GM21723 (cell line): Measurements from ENCODE around the gene EIF4E.

ENCODE experiments used
- ATAC-seq: cut with Tn5 transposase; IDR thresholded peaks from one replicate; pipeline ENCODE4 v1.9.1; 2021; ENCODE audit warnings: mild to moderate bottlenecking, moderate library complexity; ENCODE audit not compliant: unreplicated experiment

Gene EIF4E, protein sequence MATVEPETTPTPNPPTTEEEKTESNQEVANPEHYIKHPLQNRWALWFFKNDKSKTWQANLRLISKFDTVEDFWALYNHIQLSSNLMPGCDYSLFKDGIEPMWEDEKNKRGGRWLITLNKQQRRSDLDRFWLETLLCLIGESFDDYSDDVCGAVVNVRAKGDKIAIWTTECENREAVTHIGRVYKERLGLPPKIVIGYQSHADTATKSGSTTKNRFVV

DNA sequence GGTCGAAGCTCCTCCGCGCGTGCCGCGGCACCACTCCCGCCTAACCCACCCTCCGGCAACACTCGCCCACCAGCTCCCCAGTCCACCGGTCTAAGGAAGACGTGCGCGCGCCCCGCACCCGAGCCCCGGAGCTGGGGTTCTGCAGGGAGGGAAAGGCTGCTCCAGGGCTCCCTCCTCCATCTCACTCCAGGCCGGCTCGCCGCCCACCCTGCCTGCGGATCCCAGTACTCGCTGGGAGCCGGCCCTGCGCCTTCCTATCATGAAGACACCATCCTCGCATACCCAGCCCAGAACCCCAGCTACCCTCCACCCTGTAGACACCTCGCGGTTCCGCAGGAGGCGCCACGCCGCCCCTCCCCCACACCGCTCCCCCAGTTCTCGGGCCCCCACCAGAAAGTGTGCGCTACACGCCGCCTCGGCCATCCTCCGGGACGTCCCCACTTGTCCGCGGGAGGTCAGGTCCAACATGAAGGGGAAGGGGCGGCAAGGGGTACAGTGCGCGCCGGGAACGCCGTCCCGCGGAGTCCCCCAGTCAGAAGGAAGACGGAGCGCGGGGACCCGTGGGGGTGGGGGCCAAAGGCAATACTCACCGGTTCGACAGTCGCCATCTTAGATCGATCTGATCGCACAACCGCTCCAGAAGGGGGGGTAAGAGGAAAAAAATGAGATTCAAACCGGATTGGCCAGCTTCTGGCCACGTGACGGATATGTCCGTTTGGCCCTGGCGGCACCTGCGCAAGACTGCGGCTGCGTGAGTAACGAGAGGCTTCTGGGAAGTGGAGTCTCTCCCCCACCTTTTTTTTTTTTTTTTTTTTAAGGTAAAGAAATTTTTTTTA is at the start of gene EIF4E:
Gene EIF4E, minus strand, starts transcription at position 629 of the 836 bp plus-strand sequence. Its CDS starts 21 bp downstream, at position 608.
- peak; percentile 69 for ATAC-seq

DNA sequence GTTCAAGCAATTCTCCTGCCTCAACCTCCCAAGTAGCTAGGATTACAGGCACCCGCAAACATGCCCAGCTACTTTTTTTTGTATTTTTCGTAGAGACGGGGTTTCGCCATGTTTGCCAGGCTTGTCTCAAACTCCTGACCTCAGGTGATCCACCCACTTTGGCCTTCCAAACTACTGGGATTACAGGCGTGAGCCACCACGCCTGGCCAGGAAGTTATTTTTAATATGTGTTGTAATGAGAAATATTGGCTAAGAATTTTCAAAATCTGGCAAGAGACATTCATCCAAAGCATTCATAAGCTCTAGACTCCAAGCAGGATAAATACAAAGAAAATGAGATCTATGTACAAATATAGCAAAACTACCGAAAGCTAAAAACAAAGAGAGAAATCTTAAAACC is 48.6 kb upstream of the EIF4E start:
- no peak for ATAC-seq

DNA sequence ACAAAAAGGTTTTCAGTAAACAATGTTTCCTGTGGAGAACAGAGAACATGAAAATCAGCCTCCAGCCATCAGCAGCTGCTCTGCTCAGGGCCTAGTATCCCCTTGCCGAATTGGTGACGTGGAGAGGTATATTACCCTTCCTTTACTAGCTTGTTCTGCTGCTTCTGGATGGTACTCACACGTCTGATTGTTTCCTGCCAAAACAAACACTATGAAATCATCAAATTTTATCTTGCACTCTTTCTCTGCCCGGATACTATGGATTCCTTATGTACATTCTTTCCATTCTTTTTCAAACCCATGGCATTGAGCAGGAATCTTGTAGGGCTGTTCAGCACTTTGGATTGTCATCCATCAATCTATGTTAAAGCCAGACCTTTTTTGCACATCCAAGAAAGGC is 47.8 kb upstream of the EIF4E start:
- no peak for ATAC-seq

DNA sequence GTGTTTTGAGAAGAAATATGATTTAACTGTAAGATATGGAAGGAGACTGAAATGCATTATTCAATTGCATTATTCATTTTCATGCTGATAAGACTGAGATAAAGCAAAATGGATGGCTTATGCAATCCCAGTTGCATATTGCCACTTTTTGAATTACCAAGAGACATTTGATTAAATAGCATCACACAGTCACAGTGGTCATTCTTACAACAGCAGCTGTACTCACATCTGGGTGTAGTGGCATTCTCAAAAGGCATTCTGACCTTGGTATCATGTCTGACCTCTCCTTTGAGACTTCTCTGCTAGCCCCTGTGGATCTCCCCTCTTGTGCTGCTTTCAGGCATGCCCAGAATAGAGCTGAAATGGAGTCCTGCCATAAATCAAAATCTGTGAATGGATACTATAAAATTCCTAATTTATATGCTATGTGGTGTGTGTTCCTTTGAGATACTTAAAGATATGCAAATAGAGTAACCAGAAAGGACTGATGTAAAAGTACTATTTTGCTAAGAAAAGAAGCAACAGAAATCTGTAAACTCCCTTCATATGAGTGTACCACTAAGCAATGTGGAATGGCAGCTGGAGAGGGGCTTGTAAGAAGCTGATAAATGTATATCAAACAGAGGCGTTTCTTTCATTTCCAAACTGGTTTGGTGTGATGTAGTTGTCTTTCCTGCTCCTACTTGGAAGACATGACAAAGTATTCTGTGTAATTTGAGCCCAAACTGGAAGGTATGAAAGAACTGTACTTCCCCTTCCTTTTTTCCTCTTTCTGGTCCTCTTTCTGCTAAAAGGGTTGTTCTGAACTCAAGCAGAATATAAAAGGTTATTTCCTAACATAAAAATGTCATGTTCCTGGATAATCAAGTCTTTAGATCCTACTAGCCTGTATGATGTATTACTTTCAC is 41.2 kb upstream of the EIF4E start:
- no peak for ATAC-seq

DNA sequence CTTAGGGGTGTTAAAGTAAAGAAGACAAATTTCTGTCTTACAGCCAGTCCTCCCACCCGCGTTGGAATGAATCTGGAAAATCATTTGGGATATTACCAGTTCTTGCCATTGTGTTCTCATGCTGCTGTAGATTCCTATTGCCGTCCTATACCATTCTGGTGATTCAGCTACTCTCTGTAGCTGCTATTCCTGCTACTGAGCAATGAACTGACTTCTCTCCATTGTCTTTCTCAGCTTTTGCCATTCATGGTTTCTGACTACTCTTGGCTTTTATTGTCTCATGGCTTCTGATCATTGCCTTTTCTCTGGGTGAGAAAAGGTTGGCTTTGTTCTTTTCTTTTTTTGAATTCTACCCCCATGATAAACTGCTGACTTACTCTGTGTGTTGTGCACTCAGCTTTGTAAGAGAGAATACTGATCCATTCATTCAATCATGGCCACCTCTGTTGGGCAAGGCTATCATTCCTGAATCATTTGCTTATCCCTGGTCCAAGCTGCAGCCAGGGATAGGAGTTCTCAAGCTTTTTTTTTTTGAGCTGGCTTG is 38.9 kb upstream of the EIF4E start:
- no peak for ATAC-seq

DNA sequence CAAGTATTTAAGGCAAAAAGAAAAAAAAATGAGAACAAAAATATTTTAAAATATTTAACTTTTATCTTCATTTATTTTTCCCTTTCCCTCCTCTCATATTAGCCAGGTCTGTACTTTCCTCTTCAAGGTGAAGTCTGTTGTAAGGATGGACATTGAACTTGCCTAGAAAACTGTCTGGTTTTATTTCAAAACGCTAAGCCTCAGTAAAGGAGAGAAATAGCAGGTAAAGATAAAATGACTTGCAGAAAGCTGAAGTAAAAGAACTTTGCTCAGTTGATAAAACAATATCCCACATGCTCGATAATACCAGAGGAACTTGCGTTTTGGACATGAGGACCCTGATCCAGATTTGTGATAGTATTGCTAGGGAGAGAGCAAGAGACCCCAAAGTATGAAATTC is 38.0 kb upstream of the EIF4E start:
- no peak for ATAC-seq

DNA sequence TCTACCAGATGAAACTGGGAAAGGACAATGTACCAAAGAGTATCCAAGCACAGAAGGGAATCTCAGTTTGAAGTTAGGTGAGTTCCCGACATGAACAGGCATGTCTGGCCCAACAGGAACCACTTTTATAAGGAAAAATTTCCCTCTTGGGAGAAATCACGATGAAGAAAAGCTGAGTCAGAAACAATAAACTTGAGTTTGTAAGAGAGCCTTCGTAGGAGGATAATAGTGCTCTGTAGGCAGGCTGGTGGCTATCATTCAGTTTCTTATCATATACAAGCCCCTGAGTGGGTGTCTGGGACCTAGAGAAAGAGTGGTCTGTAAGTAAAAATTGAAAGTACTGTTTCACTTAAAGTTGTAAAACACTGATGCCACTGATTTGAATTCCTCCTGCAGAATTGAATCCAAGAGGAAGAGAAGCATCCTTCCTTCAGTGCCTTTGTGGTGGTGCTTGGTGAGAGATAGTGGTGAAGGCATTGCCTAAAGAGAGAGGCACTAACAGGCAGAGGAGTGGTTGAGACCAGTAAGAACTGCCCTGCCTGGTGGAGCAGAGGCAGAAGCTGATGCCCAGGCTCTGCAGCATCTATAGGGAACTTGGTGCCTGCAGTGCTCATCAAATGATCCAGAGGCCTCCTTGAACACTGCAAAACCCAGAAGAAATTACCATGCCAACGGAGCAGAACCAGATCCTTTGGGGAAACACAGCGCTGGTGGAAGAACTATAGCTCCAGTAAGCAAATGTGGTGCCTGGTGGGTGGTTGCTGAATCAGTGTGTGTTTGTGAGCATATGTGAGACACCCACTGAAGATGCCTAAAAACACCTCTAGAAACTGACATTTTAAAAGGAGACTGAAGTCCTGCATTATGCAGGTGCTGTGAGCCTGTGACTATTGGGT is 34.9 kb upstream of the EIF4E start:
- ATAC-seq = no peak

DNA sequence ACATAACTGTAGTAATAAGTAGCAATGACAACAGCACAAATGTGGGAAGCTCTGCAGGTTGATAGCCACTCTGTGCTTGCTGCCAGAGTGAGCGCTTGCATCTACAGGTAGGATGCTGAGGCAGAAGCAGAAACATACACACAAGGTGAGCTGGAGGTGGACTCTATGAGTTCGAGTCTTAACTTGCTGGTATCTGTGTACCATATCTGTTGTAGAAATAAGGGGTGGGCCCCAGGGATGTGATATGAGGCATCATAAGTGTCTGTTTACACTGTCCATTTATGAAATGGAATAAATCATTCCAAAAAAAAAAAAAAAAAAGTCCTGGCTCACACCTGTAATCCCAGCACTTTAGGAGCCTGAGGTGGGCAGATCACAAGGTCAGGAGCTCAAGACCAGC is 32.8 kb upstream of the EIF4E start:
- no peak for ATAC-seq

DNA sequence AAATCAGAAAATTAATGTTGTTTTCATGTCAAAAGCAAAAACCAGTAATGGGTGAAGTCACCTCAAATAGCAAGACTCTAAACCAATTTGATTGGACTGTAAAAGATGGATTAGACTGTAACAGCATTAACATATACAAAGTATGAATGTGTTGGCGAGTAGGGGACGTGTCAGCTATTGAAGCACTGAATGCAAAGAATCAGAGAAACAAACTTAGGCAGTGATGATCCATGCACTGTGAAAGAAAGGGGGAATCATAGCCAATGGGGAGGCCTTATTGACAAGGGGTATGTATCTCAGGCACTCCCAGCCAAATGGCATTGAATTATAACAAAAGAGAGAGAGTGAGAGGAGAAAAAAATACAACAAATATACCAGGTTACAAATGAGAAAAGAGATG is 30.5 kb upstream of the EIF4E start:
- no peak for ATAC-seq

DNA sequence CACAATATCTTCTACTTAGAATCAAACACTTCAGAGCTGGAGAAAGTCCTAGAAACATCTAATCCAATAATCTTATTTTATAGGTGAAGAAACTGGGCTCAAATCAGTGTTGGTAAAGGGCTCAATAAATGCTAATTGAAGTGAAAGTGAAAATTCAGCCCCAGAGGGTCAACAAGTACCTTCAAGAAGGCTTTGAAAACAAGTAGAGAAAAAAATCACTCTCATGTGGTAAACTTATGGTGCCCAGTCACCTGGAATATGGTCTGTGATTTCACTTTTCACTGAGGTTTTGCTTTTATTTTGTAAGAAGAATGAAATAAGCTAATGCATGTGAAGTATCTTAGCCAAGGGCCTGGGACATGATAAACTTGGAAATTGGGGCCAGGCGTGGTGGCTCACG is 29.1 kb upstream of the EIF4E start:
- no peak for ATAC-seq

DNA sequence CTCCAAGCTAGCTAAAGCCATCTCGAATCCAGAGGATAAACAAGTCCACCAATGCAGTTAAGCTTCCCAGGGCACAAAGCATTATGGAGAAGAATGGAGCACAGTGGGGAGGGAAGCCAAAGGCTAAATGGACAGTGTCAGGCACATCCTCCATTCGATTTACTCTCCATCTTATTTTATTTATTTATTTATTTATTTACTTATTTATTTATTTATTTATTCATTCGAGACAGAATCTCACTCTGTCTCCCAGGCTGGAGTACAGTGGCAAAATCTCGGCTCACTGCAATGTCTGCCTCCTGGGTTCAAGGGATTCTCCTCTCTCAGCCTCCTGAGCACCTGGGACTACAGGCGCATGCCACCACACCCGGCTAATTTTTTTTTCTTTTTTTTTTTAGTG is 26.3 kb upstream of the EIF4E start:
- ATAC-seq = no peak

DNA sequence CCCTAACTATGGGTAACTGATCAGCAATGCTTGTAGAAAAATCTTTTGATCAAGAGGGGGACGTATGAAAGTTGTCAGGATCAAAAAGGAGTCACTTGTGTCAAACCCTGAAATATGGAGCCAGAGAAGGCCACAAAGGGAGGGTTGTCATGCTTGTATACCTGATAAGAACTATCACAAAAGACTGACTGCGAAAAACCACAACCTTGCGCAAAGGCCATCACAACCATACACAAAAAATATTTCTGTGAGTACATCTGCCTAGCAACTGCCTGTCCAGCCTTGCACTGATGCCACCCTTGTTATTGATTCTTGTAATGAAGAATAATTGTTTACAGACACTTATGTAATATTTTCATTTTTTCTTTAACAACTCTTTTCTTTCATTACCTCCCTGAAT is 22.8 kb upstream of the EIF4E start:
- ATAC-seq = no peak

DNA sequence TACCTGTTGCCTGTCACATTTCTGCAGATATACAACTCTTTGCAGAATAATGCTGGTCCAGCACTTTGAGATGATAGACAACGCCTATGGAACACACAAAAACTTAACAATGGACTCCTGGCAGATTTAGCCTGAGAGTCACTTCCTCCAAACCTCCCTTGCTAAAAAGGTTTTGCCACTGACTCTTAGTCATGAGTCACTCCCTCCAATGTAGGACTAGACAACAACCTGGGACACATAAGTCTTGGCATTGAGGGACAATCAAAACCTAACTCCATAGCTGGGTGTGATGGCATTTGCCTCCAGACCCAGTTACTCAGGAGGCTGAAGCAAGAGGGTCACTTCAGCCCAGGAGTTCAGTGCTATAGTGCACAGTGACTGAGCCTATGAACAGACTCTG is 22.0 kb upstream of the EIF4E start:
- ATAC-seq = no peak

DNA sequence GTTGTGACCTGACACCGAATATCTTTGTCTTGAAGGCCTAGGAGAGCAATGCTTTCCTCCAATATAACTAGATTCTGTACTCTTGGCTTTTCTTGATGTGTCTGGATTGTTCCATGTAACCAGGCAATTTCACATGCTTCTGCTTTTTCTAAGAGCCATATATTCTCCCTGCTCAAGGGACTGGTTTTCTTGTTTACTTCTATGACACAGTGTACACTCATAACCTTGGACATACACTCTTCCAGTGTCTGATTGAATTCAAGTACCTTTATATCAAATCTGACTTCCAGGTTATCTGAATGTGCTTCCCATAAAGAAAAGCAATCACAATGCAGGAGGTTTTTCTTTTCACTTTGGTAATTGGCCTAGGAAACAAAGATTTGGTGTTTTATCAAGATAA is 17.4 kb upstream of the EIF4E start:
- no peak for ATAC-seq

DNA sequence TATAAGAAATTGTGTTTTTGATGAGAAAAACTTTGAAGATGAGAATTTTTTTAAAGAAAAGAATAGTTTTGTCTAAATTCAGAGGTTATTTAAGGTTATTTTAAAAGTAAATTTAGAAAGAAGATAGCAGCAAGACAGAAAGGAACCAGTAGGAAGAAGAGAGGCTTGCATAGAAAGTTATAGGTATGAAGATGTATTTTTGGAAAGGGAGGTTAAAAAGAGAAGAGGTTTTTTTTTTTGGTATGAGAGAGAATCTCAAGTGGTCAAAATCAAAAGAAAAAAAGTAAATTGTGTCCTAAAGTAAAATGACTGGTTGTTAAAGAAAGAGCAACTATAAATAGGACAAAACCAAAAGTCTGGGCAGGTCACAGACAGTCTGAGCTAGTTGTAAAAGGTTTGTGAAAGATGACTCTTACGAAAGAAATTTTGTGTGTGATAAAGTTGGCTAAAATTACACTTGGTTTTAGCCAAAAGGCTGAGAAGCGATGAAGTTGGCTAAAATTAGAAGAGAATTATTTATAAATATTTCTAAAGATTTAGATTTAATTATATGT is 16.4 kb upstream of the EIF4E start:
- ATAC-seq = peak; percentile 82

DNA sequence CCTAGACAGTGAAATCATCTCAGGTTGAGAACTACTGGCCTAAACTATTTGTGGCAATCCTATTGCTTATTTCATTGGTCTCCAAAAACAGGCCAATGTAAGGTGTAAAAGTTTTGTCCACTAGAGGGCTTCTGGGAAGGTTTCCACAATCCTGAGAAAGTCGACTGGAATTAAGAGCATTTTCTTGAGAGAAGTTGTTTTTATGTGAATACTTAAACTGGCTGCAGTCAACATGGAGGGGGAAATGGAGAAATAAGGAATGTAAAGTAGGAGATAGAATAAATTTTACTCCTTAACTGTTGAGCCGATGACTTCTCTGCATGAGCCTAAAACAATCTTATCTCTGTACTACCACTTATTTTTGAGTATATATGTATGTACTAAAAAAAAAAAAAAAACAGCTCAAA is 11.0 kb upstream of the EIF4E start:
- ATAC-seq = no peak

DNA sequence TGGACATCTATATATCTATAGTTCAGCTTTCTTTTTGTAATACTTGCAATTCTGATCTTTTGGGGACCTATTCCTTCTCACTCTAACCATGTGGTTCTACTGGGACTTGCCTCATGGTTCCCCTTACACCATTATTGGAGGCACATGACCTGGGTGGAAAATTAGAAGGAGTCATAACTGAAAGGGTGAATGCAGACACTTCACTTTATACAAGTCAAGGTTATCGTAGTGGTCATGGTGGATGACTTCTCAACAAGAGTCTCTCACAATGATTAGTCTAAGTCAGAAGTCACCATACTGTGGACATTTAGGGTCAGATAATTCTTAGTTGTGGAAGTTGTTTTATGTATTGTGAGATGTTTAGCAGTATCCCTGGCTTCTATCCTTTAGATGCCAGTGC is 10.5 kb upstream of the EIF4E start:
- ATAC-seq = no peak

DNA sequence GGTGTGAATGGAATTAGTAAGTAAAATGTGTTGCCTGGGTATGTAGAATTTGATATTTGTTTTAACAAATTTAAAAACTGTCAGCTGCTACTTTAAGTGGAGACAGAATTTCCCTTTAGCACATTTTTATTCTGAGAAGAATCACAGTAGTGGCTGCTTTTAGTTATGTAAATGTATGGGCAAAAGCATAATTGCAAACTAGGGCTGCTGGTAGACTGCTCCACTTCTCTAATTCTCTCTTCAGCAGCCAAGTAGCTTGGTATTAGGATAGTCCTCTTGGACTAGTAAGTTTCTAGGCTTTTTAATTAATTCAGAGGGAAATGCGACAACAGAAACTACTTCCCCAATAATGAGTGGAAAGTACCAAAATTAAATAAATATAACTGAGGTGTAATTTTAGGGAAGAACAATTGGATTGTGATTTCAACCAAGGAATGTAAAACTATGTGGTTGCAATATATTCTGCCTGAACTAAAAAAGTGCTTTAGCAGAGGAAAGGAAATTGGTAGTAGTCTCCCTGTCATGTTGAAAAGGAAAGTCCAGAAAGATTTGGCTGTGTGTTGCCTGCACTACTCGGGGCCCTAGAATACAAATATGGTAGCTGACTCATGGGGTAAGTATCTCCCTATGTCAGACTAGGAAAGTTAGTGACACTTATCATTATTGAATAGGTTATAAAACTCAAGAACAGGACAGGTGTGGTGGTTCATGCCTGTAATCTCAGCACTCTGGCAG is 9.2 kb upstream of the EIF4E start:
- ATAC-seq = no peak

DNA sequence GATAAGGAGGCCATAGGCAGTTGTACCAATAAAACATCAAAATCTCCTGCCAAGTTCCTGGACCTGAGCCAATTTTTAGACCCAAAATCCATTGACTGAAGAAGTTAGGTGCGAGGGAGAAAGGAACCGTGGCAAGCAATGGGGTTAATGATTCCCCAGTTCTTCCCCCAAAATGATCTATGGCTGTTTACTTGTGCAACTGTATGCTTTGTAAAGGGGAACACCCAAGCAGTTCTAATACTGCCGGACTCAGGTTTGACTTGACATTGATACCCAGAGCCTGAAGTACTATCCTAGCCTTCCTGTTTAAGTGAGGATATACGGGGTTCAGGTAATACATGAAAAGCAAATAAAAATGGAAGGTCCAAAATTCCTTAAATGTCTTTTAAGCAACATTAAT is 6.7 kb upstream of the EIF4E start:
- ATAC-seq = no peak
